Upper lobe of left lung (tissue), 4 donors: ENCODE measurements around the gene BTAF1.

ENCODE experiments used
- CTCF ChIP-seq, 6 experiments: fragments of 450-650 bp in 4 of 6; fragments of 200-600 bp in 2 of 6; sonication (generic) in 2 of 6; IDR thresholded peaks; one replicate each; pipeline ENCODE4 v1.5.1; 2016 to 2019; ENCODE audit warnings: antibody characterized with exemption in 6 of 6
- EP300 ChIP-seq, 4 donors: sonication (generic); formaldehyde crosslinking; IDR thresholded peaks; one replicate each; pipeline ENCODE4 v1.5.1; 2017; ENCODE audit warnings: antibody characterized with exemption in 4 of 4, control low read depth in 2 of 4
- POLR2A ChIP-seq, 4 donors: fragments of 450-650 bp; IDR thresholded peaks; one replicate each; pipeline ENCODE4 v1.5.1; 2016 to 2017; ENCODE audit warnings: antibody characterized with exemption in 4 of 4, mild to moderate bottlenecking in 2 of 4
- POLR2AphosphoS5 ChIP-seq, 2 donors: sonication (generic); formaldehyde crosslinking; IDR thresholded peaks; one replicate each; pipeline ENCODE4 v1.5.1; 2017; ENCODE audit warnings: antibody characterized with exemption in 2 of 2

DNA sequence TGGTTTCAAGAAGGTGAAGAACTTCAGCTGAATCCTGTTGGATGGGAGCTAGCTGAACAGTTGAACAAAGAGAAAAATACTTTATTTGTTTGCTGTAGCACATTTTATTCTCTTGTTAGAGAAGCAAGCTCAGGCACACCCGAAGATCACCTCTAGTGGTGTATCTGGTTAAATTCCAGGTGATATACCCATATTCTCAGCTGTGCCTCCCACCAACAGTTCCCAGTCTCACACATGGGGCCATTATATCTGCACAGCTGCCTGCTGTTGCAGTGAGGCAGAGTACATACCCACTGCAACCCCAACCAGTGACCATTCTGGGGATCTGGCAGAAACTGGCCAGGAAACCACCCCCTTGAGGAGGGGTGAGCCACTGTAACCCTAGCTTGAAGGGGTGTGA, 9.2 kb downstream of the BTAF1 start:
- no peak for TF ChIP-seq CTCF (IDR thresholded peaks at IDR 0.05)
- no peak for TF ChIP-seq POLR2A (IDR thresholded peaks at IDR 0.05)
- TF ChIP-seq EP300 (IDR thresholded peaks at IDR 0.05) = no peak
- no peak for TF ChIP-seq POLR2AphosphoS5 (IDR thresholded peaks at IDR 0.05)
